Measurements from ENCODE around the gene FCHSD1. TPM values are rescaled to one million over a fixed set of nuclear protein-coding genes. Genes with fewer than 3 reads are reported as not detected.

The FCHSD1 gene
- total RNA-seq, 2 donors from 2014 or later: 5.1 to 6.4 TPM

DNA sequence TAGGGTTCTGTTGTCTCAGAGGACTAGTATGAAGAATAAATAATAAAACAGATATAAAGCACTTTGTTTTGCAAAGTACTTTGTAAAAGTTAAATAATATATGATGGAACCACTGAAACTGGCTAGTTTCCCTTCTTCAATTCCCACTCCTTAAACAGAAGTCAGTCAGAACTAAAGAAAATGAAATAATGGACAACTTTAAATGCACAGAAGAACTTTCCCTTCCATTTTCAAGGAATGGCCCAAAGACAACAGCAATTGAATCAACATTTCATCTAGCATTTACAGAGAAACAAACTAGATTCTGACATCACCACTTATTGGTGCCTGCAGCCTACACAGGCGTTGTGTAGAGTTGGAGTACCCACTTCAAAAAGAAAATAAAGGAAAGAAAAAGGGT, 48.6 kb downstream of the FCHSD1 start:
- TF ChIP-seq, protein P1, sequence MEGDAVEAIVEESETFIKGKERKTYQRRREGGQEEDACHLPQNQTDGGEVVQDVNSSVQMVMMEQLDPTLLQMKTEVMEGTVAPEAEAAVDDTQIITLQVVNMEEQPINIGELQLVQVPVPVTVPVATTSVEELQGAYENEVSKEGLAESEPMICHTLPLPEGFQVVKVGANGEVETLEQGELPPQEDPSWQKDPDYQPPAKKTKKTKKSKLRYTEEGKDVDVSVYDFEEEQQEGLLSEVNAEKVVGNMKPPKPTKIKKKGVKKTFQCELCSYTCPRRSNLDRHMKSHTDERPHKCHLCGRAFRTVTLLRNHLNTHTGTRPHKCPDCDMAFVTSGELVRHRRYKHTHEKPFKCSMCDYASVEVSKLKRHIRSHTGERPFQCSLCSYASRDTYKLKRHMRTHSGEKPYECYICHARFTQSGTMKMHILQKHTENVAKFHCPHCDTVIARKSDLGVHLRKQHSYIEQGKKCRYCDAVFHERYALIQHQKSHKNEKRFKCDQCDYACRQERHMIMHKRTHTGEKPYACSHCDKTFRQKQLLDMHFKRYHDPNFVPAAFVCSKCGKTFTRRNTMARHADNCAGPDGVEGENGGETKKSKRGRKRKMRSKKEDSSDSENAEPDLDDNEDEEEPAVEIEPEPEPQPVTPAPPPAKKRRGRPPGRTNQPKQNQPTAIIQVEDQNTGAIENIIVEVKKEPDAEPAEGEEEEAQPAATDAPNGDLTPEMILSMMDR (IDR thresholded peaks at IDR 0.05): no peak
- no peak for DNase-seq (ENCODE audit: low spot score)
- Histone ChIP-seq H3K27me3 (no peaks in the 10 kb centered on the region), H3K9me3 (no peaks in the 10 kb centered on the region), H3K4me1 (peaks cover 0 to 63% of the 10 kb centered on the region in 2 donors), H3K36me3 (no peaks in the 10 kb centered on the region), H3K4me3 (no peak overlapping the region), H3K27ac (no peak overlapping the region)

GRCh38 chr5:141598391-141599345, 52.5 kb downstream of the FCHSD1 start:
- H3K36me3 ChIP-seq: no peaks in the 10 kb centered on the region
- H3K27me3 ChIP-seq: no peaks in the 10 kb centered on the region
- TF ChIP-seq, protein P1 (IDR thresholded peaks at IDR 0.05): no peak
- no peaks in the 10 kb centered on the region for H3K9me3 ChIP-seq
- H3K27ac ChIP-seq: peak overlapping the region; percentile 37 to 79
- DNase-seq (ENCODE audit: low spot score): no peak
- H3K4me1 ChIP-seq: peaks cover 0 to 37% of the 10 kb centered on the region in 2 donors
- no peak overlapping the region for H3K4me3 ChIP-seq

- H3K4me3 ChIP-seq: no peak overlapping the region
- H3K27ac ChIP-seq: peak overlapping the region in 1 of 2 donors; percentile 79
- no peak for DNase-seq (ENCODE audit: low spot score)
- no peaks in the 10 kb centered on the region for H3K36me3 ChIP-seq
- H3K27me3 ChIP-seq: no peaks in the 10 kb centered on the region
- H3K9me3 ChIP-seq: no peaks in the 10 kb centered on the region
- H3K4me1 ChIP-seq: peaks cover 0 to 29% of the 10 kb centered on the region in 2 donors
- TF ChIP-seq, protein P1 (IDR thresholded peaks at IDR 0.05): no peak
Observed at GRCh38 chr5:141597814-141598213, 53.4 kb downstream of the FCHSD1 start.

DNA sequence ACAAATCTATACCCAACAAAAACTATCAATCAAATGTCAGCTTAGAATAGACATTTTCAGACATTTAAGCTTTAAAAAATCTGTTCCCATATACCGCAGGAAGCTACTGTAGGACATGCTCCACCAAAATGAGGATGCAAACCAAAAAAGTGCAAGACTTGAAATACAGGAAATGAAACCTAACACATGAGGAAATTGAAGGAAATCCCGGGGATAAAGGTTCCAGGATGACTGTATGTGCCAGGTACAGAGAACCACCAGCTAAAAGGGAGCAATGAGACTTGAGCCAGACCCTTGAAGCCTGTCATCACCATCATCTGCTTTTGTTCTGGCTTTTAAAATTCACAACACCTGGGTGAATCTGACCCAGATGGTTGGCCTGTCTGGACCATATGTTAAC, 53.8 kb downstream of the FCHSD1 start:
- DNase-seq (ENCODE audit: low spot score): no peak

DNA sequence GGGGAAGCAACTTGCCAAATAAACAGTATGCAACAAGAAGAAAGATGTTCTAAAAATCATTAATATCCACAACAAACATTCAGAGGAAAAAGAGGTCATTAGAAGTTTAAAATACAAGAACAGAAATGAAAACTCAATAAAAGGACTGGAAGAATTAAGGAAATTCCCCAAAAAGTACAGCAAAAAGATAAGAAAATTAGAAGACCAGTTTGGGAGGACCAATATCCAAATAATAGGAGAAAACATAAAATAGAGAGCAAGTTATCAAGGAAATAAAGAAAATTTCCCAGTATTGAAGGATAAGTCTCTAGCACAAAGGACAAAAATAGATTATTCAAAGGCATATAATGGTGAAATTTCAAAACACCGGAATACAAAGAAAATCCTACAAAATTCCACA, 54.4 kb downstream of the FCHSD1 start:
- no peak overlapping the region for H3K27ac ChIP-seq
- TF ChIP-seq, protein P1 (IDR thresholded peaks at IDR 0.05): no peak
- H3K36me3 ChIP-seq: no peaks in the 10 kb centered on the region
- no peaks in the 10 kb centered on the region for H3K9me3 ChIP-seq
- H3K27me3 ChIP-seq: no peaks in the 10 kb centered on the region
- DNase-seq (ENCODE audit: low spot score): no peak
- H3K4me1 ChIP-seq: peaks cover 0 to 29% of the 10 kb centered on the region in 2 donors
- no peak overlapping the region for H3K4me3 ChIP-seq

More for the DNA sequence above, 53.8 kb downstream of the FCHSD1 start:
- peaks cover 0 to 29% of the 10 kb centered on the region in 2 donors for H3K4me1 ChIP-seq
- peak overlapping the region in 1 of 2 donors; percentile 79 for H3K27ac ChIP-seq
- H3K4me3 ChIP-seq: no peak overlapping the region
- TF ChIP-seq, protein P1 (IDR thresholded peaks at IDR 0.05): no peak
- H3K27me3 ChIP-seq: no peaks in the 10 kb centered on the region
- H3K9me3 ChIP-seq: no peaks in the 10 kb centered on the region
- H3K36me3 ChIP-seq: no peaks in the 10 kb centered on the region
